GM12878 (cell line): Measurements from ENCODE around the gene PSMD3. TPM values are rescaled to one million over a fixed set of nuclear protein-coding genes. Genes with fewer than 3 reads are reported as not detected.

Experiments
- ATAC-seq: fragments of 200-7000 bp; cut with Tn5 transposase; 3 replicates; pipeline ENCODE4 v1.9.1; 2020; ENCODE audit warnings: mild to moderate bottlenecking, moderate library complexity
- BruUV-seq: library from RNA; stranded (reverse); fragments of 400-500 nt; replicated peaks from 2 replicates; lab custom pipeline; 2021; lab: Mats Ljungman, UMichigan
- CTCF ChIA-PET: fragments of 300-600 bp; sonication (Branson Sonifier 250); formaldehyde crosslinking; extraction: SDS; loops from one replicate; lab custom pipeline; 2021; ENCODE audit warnings: inconsistent platforms; lab: Yijun Ruan, JAX
- POLR2A ChIA-PET: fragments of 350-600 bp; formaldehyde crosslinking; extraction: SDS; loops from one replicate; lab custom pipeline; 2021; ENCODE audit warnings: inconsistent platforms; lab: Charles Lee
- RAD21 ChIA-PET: fragments of 300-600 bp; sonication (Branson Sonifier 250); formaldehyde crosslinking; loops from one replicate; lab custom pipeline; 2023; ENCODE audit warnings: antibody characterized with exemption; ENCODE audit not compliant: unreplicated experiment; lab: Charles Lee
- SMC1A ChIA-PET: fragments of 300-600 bp; sonication (Branson Sonifier 250); formaldehyde crosslinking; loops from one replicate; lab custom pipeline; 2023; ENCODE audit not compliant: unreplicated experiment, uncharacterized antibody; lab: Charles Lee
- DNase-seq: peaks from one replicate; pipeline ENCODE4 v3.0.0-alpha.2; 2011; ENCODE audit warnings: low read depth, low spot score
- FAIRE-seq: peaks from 3 replicates; lab custom pipeline; 2011; peaks lifted over from hg19 to GRCh38; lab: Jason Lieb, UNC
- H2AFZ ChIP-seq: 2 replicates; pipeline ENCODE4 v1.6.0; 2011; ENCODE audit warnings: low read depth, low read length, control low read depth; ENCODE audit not compliant: control insufficient read depth
- H3K27ac ChIP-seq: 2 replicates; pipeline ENCODE4 v1.5.1; 2011; ENCODE audit warnings: control low read depth; ENCODE audit not compliant: control insufficient read depth, insufficient read depth
- H3K27me3 ChIP-seq, 2 experiments: replicated peaks in 1 of 2; 2 replicates each; pipeline versions ENCODE4 v1.6.0 to v1.6.1; 2011; ENCODE audit warnings: low read length in 1 of 2; ENCODE audit not compliant: control insufficient read depth in 2 of 2, insufficient read depth in 2 of 2
- H3K36me3 ChIP-seq, 2 experiments: 2 replicates each; pipeline ENCODE4 v1.5.1; 2011; ENCODE audit warnings: low read length in 1 of 2; ENCODE audit not compliant: control insufficient read depth in 2 of 2, insufficient read depth in 2 of 2
- H3K4me1 ChIP-seq: 2 replicates; pipeline ENCODE4 v1.6.1; 2011; ENCODE audit warnings: mild to moderate bottlenecking, low read length, moderate library complexity, mixed read lengths; ENCODE audit not compliant: control insufficient read depth, insufficient read depth
- H3K4me2 ChIP-seq: 2 replicates; pipeline ENCODE4 v1.6.0; 2011; ENCODE audit warnings: control low read depth; ENCODE audit not compliant: control insufficient read depth, insufficient read depth
- H3K4me3 ChIP-seq: fragments of 200-600 bp; sonication (generic); 2 replicates; pipeline ENCODE4 v1.5.1; 2016
- H3K79me2 ChIP-seq: 2 replicates; pipeline ENCODE4 v1.6.0; 2011; ENCODE audit warnings: low read length; ENCODE audit not compliant: control insufficient read depth, insufficient read depth
- H3K9ac ChIP-seq: 2 replicates; pipeline ENCODE4 v1.8.0; 2011; ENCODE audit warnings: low read length, control low read depth, mixed read lengths; ENCODE audit not compliant: control insufficient read depth, insufficient read depth
- H3K9me3 ChIP-seq: replicated peaks from 3 replicates; pipeline ENCODE4 v1.5.1; 2011; ENCODE audit warnings: mild to moderate bottlenecking, low read length; ENCODE audit not compliant: control insufficient read depth, insufficient read depth
- H4K20me1 ChIP-seq: 2 replicates; pipeline ENCODE4 v1.6.0; 2011; ENCODE audit not compliant: control insufficient read depth, insufficient read depth
- CBX3 ChIP-seq: fragments of 200-600 bp; sonication (generic); IDR thresholded peaks from 2 replicates; pipeline ENCODE4 v1.6.1; 2016; ENCODE audit warnings: low read depth, borderline replicate concordance
- CBX5 ChIP-seq: sonication (generic); IDR thresholded peaks from 2 replicates; pipeline ENCODE4 v1.6.1; 2016; ENCODE audit warnings: low read depth, moderate library complexity, mild to moderate bottlenecking, inconsistent platforms
- GATAD2B ChIP-seq: fragments of 450-650 bp; conservative IDR thresholded peaks from 2 replicates; pipeline ENCODE4 v1.6.1; 2017; ENCODE audit warnings: low read depth, mild to moderate bottlenecking, moderate library complexity
- IKZF1 ChIP-seq: fragments of 450-650 bp; conservative IDR thresholded peaks from 2 replicates; pipeline ENCODE4 v1.6.1; 2017; ENCODE audit warnings: antibody characterized with exemption, mild to moderate bottlenecking
- IKZF2 ChIP-seq, 2 experiments: fragments of 450-650 bp; IDR thresholded peaks; 2 replicates each; pipeline ENCODE4 v1.6.1; 2017; ENCODE audit warnings: mild to moderate bottlenecking in 2 of 2, moderate library complexity in 2 of 2
- MEF2A ChIP-seq: IDR thresholded peaks from 2 replicates; pipeline ENCODE4 v1.6.1; 2011; ENCODE audit warnings: low read depth, mild to moderate bottlenecking, low read length, moderate library complexity; ENCODE audit not compliant: insufficient read depth
- MEF2B ChIP-seq: fragments of 450-650 bp; IDR thresholded peaks from 2 replicates; pipeline ENCODE4 v1.6.1; 2018; ENCODE audit warnings: mild to moderate bottlenecking, moderate library complexity; ENCODE audit not compliant: partially characterized antibody, poor library complexity, severe bottlenecking
- PML ChIP-seq: IDR thresholded peaks from 2 replicates; pipeline ENCODE4 v1.6.1; 2012; ENCODE audit warnings: low read length, inconsistent platforms
- SMC3 ChIP-seq: IDR thresholded peaks from 2 replicates; pipeline ENCODE4 v1.6.1; 2011; ENCODE audit warnings: low read length, improper control_type of control experiment, borderline replicate concordance
- STAT1 ChIP-seq: fragments of 450-650 bp; conservative IDR thresholded peaks from 2 replicates; pipeline ENCODE4 v1.6.1; 2014; ENCODE audit warnings: antibody characterized with exemption, mild to moderate bottlenecking
- STAT3 ChIP-seq: IDR thresholded peaks from 2 replicates; pipeline ENCODE4 v1.6.1; 2011; ENCODE audit warnings: low read depth, low read length, improper control_type of control experiment
- TBL1XR1 ChIP-seq: IDR thresholded peaks from 2 replicates; pipeline ENCODE4 v1.6.1; 2012; ENCODE audit warnings: low read depth, low read length, improper control_type of control experiment
- ZBED1 ChIP-seq: IDR thresholded peaks from 2 replicates; pipeline ENCODE4 v1.6.1; 2016; ENCODE audit warnings: borderline replicate concordance
- WGBS: methylation state at CpG from one replicate; pipeline ENCODE4 v1.1.6; 2016; ENCODE audit warnings: low lambda C conversion rate; ENCODE audit not compliant: insufficient replicate concordance, insufficient coverage; ENCODE audit errors: missing lambda C conversion rate; 5-methylcytosine and 5-hydroxymethylcytosine counted together
- in situ Hi-C: fragments of 300-500 bp; cut with MboI; formaldehyde crosslinking; loops from 9 replicates; pipeline ENCODE4 v1.14.3; 2018; ENCODE audit warnings: mixed read lengths
- intact Hi-C: fragments of 100-400 bp; cut with micrococcal nuclease; formaldehyde crosslinking; loops from one replicate; pipeline ENCODE4 v1.14.2; 2022; ENCODE audit not compliant: unreplicated experiment
- polyA plus RNA-seq, 11 experiments: library from polyadenylated mRNA; depleted of rRNA in 4 of 11; unstranded in 6 of 11; stranded (reverse) in 5 of 11; fragments of >200 nt; fragmentation: Nextera tagmentation in 4 of 11; fragmentation: Illumina TruSeq in 1 of 11; extraction: Ambion mirVana in 4 of 11; extraction: Trizol in 1 of 11; gene quantifications; 1 replicate in 1 of 11; 2 replicates in 10 of 11; pipeline versions ENCODE4 v1.2.1 to v1.2.3, GENCODE V29; 2011 to 2016; ENCODE audit warnings: inconsistent platforms in 2 of 11, missing spikeins in 2 of 11, low read depth in 1 of 11
- total RNA-seq, 4 experiments: library from RNA; depleted of rRNA in 3 of 4; stranded (reverse); fragments of >200 nt in 3 of 4; fragmentation: Illumina TruSeq in 1 of 4; extraction: Trizol in 1 of 4; gene quantifications; 2 replicates each; pipeline versions ENCODE4 v1.2.1 to v1.2.3, GENCODE V29; 2013 to 2021
- TF ChIP-seq, protein P1 (sequence below): fragments of 450-650 bp; IDR thresholded peaks from 2 replicates; pipeline ENCODE4 v1.6.1; 2017; ENCODE audit warnings: mild to moderate bottlenecking
- TF ChIP-seq, protein P2 (sequence below): fragments of 450-650 bp; IDR thresholded peaks from 2 replicates; pipeline ENCODE4 v1.6.1; 2014; ENCODE audit warnings: mild to moderate bottlenecking

Gene PSMD3
- total and polyA plus RNA-seq, 10 of the 15 experiments (the other 5 are each of a cell fraction or from before 2014, with no cell fraction given), result 2.2 to 192 (median 129) TPM

DNA sequence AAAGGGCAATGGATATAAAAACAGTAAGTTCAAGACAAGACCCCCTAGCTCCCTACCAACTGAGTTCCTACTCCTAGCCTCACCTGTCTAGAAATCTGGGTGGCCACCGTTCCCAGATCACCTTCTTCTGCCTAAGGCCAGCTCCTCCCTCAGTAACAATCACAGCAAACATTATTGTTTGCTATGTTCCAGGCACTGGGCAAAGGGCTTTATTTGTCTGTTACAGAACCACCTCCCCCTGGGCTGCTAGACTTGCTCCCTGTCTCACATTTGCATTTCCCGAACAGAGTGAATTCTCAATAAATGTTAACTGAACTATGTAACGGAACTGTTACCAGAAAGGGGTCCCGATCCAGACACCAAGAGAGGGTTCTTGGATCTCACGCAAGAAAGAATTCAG, 46.3 kb upstream of the PSMD3 start:
- POLR2A ChIA-PET, result no interaction called here
- FAIRE-seq, result no peak
- H4K20me1 ChIP-seq, result no peaks in the 10 kb centered on the region
- RAD21 ChIA-PET, result interaction anchor here (0.7 kb wide), 1 partner anchor 13 kb away, joined by 3 read pairs; no protein-coding TSS in a partner anchor
- no peak for ATAC-seq
- TF ChIP-seq MEF2A (no peak), IKZF1 (no peak), SMC3 (no peak), IKZF2 (IDR thresholded peaks at IDR 0.05) (no peak), PML (no peak)
- no peak overlapping the region for H3K4me3 ChIP-seq
- WGBS, result 97% methylated on average over 5 of the region's 5 CpGs
- no peaks in the 10 kb centered on the region for H3K27me3 ChIP-seq
- no peak overlapping the region for H3K9ac ChIP-seq
- H3K79me2 ChIP-seq, result no peaks in the 10 kb centered on the region
- H3K4me1 ChIP-seq, result peaks cover 14% of the 10 kb centered on the region
- in situ Hi-C loops (no loop called here), intact Hi-C loops (no loop called here)
- no peak for DNase-seq
- CTCF ChIA-PET, result interaction anchor here (1.1 kb wide), 1 partner anchor 234 kb away, joined by 3 read pairs; no protein-coding TSS in a partner anchor
- SMC1A ChIA-PET, result no interaction called here
- BruUV-seq, result no TSS peak
- H2AFZ ChIP-seq, result no peak overlapping the region
- no peak overlapping the region for H3K27ac ChIP-seq
- no peak overlapping the region for H3K4me2 ChIP-seq
- H3K36me3 ChIP-seq, result no peaks in the 10 kb centered on the region
- no peaks in the 10 kb centered on the region for H3K9me3 ChIP-seq

DNA sequence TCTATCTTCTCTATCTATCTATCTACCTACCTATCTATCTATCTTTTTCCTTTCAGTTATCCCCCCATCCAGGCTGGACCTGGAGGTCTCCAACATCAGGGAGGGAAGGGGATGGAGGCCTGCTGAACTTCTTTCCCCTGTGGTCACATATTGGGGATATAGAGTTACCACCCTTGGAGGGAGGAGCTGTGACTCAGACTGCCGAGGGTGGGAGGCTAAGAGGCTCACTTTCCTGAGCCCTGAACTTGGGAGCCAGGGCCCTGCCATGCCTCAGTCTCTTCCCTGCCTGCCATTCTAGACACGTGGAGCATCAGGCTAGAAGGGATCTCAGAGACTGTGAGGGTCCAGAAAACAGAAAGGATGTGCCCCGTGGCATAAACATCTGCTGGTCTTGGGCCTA, 44.7 kb upstream of the PSMD3 start:
- peaks cover 22% of the 10 kb centered on the region for H3K4me1 ChIP-seq
- H3K4me3 ChIP-seq, result no peak overlapping the region
- FAIRE-seq (no peak), DNase-seq (no peak), ATAC-seq (no peak)
- H3K9me3 ChIP-seq, result no peaks in the 10 kb centered on the region
- H3K27me3 ChIP-seq, result no peaks in the 10 kb centered on the region
- ChIA-PET RAD21 (interaction anchor here (1.7 kb wide), 1 partner anchor 20 kb away, joined by 4 read pairs; no protein-coding TSS in a partner anchor), POLR2A (interaction anchor here (0.6 kb wide), 1 partner anchor 1187 kb away, joined by 5 read pairs; no protein-coding TSS in a partner anchor), CTCF (no interaction called here), SMC1A (no interaction called here)
- H3K9ac ChIP-seq, result no peak overlapping the region
- H3K4me2 ChIP-seq, result no peak overlapping the region
- intact Hi-C loops, result no loop called here
- no TSS peak for BruUV-seq
- H3K79me2 ChIP-seq, result no peaks in the 10 kb centered on the region
- in situ Hi-C loops, result no loop called here
- no peaks in the 10 kb centered on the region for H4K20me1 ChIP-seq
- H3K36me3 ChIP-seq, result no peaks in the 10 kb centered on the region
- no peak overlapping the region; the same call in 1 of the 2 replicates for H2AFZ ChIP-seq
- TF ChIP-seq GATAD2B, result no peak
- TF ChIP-seq, protein P1, sequence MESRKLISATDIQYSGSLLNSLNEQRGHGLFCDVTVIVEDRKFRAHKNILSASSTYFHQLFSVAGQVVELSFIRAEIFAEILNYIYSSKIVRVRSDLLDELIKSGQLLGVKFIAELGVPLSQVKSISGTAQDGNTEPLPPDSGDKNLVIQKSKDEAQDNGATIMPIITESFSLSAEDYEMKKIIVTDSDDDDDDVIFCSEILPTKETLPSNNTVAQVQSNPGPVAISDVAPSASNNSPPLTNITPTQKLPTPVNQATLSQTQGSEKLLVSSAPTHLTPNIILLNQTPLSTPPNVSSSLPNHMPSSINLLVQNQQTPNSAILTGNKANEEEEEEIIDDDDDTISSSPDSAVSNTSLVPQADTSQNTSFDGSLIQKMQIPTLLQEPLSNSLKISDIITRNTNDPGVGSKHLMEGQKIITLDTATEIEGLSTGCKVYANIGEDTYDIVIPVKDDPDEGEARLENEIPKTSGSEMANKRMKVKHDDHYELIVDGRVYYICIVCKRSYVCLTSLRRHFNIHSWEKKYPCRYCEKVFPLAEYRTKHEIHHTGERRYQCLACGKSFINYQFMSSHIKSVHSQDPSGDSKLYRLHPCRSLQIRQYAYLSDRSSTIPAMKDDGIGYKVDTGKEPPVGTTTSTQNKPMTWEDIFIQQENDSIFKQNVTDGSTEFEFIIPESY, result no peak
- TF ChIP-seq MEF2A, result no peak
- TF ChIP-seq CBX3, result no peak
- TF ChIP-seq CBX5, result no peak
- no peak for TF ChIP-seq TBL1XR1
- no peak for TF ChIP-seq ZBED1
- TF ChIP-seq, protein P2, sequence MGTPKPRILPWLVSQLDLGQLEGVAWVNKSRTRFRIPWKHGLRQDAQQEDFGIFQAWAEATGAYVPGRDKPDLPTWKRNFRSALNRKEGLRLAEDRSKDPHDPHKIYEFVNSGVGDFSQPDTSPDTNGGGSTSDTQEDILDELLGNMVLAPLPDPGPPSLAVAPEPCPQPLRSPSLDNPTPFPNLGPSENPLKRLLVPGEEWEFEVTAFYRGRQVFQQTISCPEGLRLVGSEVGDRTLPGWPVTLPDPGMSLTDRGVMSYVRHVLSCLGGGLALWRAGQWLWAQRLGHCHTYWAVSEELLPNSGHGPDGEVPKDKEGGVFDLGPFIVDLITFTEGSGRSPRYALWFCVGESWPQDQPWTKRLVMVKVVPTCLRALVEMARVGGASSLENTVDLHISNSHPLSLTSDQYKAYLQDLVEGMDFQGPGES, result no peak
- TF ChIP-seq STAT3, result no peak
- TF ChIP-seq MEF2B, result no peak
- no peak for TF ChIP-seq STAT1
- 67% methylated on average over 3 of the region's 3 CpGs for WGBS
- no peak overlapping the region for H3K27ac ChIP-seq
